Mammary epithelial cell (primary cell): ENCODE data around the gene GFI1.
A peak's percentile ranks its signal among the peaks of the same experiment; 100 is the strongest.

Source experiments
- CTCF ChIP-seq, 2 donors: IDR thresholded peaks in 1 of 2; conservative IDR thresholded peaks in 1 of 2; 2 replicates each; pipeline ENCODE4 v1.5.1; 2011 to 2012; ENCODE audit warnings: inconsistent platforms in 2 of 2, low read length in 2 of 2, mild to moderate bottlenecking in 2 of 2, control low read depth in 1 of 2, low read depth in 1 of 2; ENCODE audit not compliant: insufficient read depth in 1 of 2; ENCODE audit errors: extremely low read depth in 1 of 2
- EZH2 ChIP-seq: IDR thresholded peaks from 2 replicates; pipeline ENCODE4 v1.6.1; 2012; ENCODE audit warnings: low read length, inconsistent platforms, borderline replicate concordance

DNA sequence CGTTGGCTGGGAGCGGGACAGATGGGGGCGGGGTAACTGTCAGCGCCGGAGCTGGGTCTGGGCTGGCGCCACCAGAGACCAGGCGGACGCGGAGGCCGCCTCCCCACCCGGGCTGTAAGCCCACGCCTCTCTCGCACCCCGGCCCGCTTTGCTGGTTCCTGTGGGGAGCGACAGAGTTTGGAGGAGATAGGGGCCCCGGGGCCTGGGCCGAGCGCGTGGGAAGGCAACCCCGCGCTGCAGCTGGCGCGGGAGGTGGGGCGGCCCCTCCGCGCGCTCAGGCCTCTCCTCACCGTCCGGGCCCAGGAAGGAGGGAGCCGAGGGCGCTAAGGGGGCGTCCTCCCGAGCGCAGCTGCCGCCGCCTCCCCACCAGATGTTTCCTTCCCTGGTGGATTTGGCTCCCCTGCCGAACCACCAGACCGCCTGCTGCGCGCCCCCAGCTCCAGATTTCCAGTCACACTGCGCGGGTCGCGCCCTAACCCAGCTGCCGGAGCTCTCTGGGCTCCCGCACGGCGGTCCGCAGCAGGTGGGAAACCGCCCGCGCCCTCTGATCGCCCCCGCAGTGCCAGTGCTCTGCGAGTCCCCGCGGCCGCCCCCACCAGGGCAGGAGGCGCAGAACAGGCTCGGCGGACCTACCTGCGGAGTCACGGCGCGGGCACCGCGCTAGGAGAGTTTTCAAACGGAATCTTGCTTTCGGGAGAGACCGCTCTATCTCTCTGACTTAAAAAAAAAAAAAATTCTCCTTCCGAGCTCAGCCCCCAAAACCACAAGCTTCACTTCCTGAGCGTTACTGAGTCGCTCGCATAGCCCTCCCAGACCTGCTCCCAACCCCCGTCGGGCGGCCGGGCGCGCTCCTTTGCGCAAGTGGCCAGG lies 1.1 kb downstream of the GFI1 start:
- TF ChIP-seq CTCF (conservative IDR thresholded peaks at IDR 0.05 in 1 of 2, IDR thresholded peaks at IDR 0.05 in 1 of 2; ENCODE audit: extremely low read depth in 1 of 2, insufficient read depth in 1 of 2, low read depth in 1 of 2, low read length in 2 of 2), result peak; percentile 16 to 45
- TF ChIP-seq EZH2, result no peak
